Measurements from ENCODE around the gene LSMEM2. TPM values are rescaled to one million over a fixed set of nuclear protein-coding genes. Genes with fewer than 3 reads are reported as not detected.
"Not testable (repeated sequence)": the region's sequence is repeated elsewhere in the genome, so short reads cannot be mapped to it uniquely, and the experiment has no call there.

The LSMEM2 gene
- total and polyA plus RNA-seq, 2 donors: 0.39 to 0.79 TPM

DNA sequence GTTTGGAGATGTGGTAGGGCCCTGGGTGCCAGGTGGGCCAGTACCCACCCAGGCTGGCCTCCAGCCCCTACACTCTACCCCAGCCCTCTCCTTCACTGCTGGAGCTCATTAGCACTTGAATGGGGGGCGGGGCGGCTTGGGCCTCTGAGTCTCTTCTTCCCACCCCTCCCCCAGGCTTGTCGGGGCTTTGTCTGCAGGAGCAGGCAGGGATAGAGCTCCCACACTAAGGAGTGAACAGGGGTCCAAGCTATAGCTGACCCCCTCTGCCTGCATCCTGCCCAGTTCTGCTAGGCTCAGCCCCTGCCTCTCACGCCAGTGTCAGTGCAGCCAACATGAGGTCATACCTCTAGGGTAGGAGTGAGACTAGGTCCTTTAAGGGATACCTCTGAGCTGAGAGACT is 37.7 kb upstream of the LSMEM2 start:
- DNase-seq (ENCODE audit: extremely low spot score): no peak
- no peak overlapping the region for H3K4me3 ChIP-seq (ENCODE audit: low read depth, low read length)
- 63% methylated on average over 4 of the region's 4 CpGs for WGBS

GRCh38 chr3:50241713-50242380 is 37.0 kb upstream of the LSMEM2 start:
- Histone ChIP-seq H3K4me1 (ENCODE audit: insufficient read depth) (no peaks in the 10 kb centered on the region), H3K36me3 (ENCODE audit: insufficient read depth) (no peaks in the 10 kb centered on the region), H3K4me3 (ENCODE audit: low read depth, low read length) (no peak overlapping the region), H3K27ac (ENCODE audit: low read depth) (no peak overlapping the region)
- WGBS: 64% methylated on average over 7 of the region's 7 CpGs
- DNase-seq (ENCODE audit: extremely low spot score): no peak

More for the DNA sequence above, 37.7 kb upstream of the LSMEM2 start:
- Histone ChIP-seq H3K4me1 (ENCODE audit: insufficient read depth) (no peaks in the 10 kb centered on the region), H3K36me3 (ENCODE audit: insufficient read depth) (no peaks in the 10 kb centered on the region), H3K27ac (ENCODE audit: low read depth) (no peak overlapping the region)

- Histone ChIP-seq H3K4me1 (ENCODE audit: insufficient read depth) (no peaks in the 10 kb centered on the region), H3K4me3 (ENCODE audit: low read depth, low read length) (no peak overlapping the region), H3K27ac (ENCODE audit: low read depth) (no peak overlapping the region), H3K36me3 (ENCODE audit: insufficient read depth) (no peaks in the 10 kb centered on the region)
- DNase-seq (ENCODE audit: extremely low spot score): no peak
- 49% methylated on average over 3 of the region's 3 CpGs for WGBS
Observed at GRCh38 chr3:50242381-50242770, 36.5 kb upstream of the LSMEM2 start.

DNA sequence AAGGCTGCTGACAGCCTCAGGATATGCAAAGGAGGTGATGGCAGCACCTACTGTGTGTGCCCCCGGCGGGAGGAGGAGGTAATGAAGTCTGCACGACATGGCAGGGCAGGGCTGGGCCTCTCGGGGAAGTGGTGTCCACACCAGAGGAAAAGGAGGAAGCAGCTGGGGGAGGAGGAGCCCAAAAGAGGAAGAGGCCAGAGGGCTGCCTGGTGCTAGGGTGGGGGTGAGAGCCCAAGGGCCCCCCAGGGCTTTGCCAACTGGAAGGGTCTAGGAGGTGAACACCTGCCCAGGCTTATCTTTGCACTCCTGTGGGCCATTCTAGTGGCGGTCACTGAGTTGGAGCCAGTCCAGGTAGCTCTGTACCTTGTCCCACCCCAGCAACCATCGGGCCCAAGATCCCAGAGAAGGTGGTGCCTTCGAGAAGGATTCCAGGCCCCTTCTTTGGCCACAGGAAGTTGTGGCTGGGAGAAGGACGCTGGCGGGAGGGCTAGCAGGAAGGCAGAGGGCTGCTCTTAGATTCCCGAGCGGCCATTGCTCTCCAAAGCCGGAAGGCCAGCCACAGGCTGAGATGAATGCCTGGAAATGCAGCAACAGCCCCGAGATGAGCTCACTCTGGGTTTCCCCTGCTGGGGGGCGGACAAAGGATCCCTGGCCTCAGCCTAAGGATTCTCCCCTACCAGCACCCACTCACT is 35.9 kb upstream of the LSMEM2 start:
- Histone ChIP-seq H3K27ac (ENCODE audit: low read depth) (peak overlapping the region; percentile 31), H3K36me3 (ENCODE audit: insufficient read depth) (no peaks in the 10 kb centered on the region), H3K4me1 (ENCODE audit: insufficient read depth) (no peaks in the 10 kb centered on the region), H3K4me3 (ENCODE audit: low read depth, low read length) (no peak overlapping the region)
- no peak for DNase-seq (ENCODE audit: extremely low spot score)
- 37% methylated on average over 14 of the region's 14 CpGs for WGBS

- H3K36me3 ChIP-seq (ENCODE audit: insufficient read depth): no peaks in the 10 kb centered on the region
- 80% methylated on average over 4 of the region's 4 CpGs for WGBS
- no peak overlapping the region for H3K4me3 ChIP-seq (ENCODE audit: low read depth, low read length)
- H3K27ac ChIP-seq (ENCODE audit: low read depth): peak overlapping the region; percentile 31
- H3K4me1 ChIP-seq (ENCODE audit: insufficient read depth): no peaks in the 10 kb centered on the region
- no peak for DNase-seq (ENCODE audit: extremely low spot score)
Observed at GRCh38 chr3:50243543-50243895, 35.4 kb upstream of the LSMEM2 start.

GRCh38 chr3:50244813-50245212 is 34.1 kb upstream of the LSMEM2 start:
- not testable (repeated sequence) for H3K36me3 ChIP-seq (ENCODE audit: insufficient read depth); H3K4me1 ChIP-seq (ENCODE audit: insufficient read depth); H3K27ac ChIP-seq (ENCODE audit: low read depth); H3K4me3 ChIP-seq (ENCODE audit: low read depth, low read length); DNase-seq (ENCODE audit: extremely low spot score)
- 78% methylated on average over 6 of the region's 6 CpGs for WGBS

GRCh38 chr3:50245251-50245745 is 33.6 kb upstream of the LSMEM2 start:
- no peaks in the 10 kb centered on the region for H3K36me3 ChIP-seq (ENCODE audit: insufficient read depth)
- H3K4me1 ChIP-seq (ENCODE audit: insufficient read depth): no peaks in the 10 kb centered on the region
- peak overlapping the region; percentile 3 for H3K27ac ChIP-seq (ENCODE audit: low read depth)
- H3K4me3 ChIP-seq (ENCODE audit: low read depth, low read length): no peak overlapping the region
- WGBS: 62% methylated on average over 16 of the region's 16 CpGs
- no peak for DNase-seq (ENCODE audit: extremely low spot score)

GRCh38 chr3:50245831-50246516 is 32.9 kb upstream of the LSMEM2 start:
- Histone ChIP-seq H3K4me1 (ENCODE audit: insufficient read depth) (no peaks in the 10 kb centered on the region), H3K27ac (ENCODE audit: low read depth) (peak overlapping the region; percentile 70), H3K4me3 (ENCODE audit: low read depth, low read length) (peak overlapping the region; percentile 40), H3K36me3 (ENCODE audit: insufficient read depth) (no peaks in the 10 kb centered on the region)
- WGBS: 2% methylated on average over 25 of the region's 25 CpGs
- no peak for DNase-seq (ENCODE audit: extremely low spot score)

DNA sequence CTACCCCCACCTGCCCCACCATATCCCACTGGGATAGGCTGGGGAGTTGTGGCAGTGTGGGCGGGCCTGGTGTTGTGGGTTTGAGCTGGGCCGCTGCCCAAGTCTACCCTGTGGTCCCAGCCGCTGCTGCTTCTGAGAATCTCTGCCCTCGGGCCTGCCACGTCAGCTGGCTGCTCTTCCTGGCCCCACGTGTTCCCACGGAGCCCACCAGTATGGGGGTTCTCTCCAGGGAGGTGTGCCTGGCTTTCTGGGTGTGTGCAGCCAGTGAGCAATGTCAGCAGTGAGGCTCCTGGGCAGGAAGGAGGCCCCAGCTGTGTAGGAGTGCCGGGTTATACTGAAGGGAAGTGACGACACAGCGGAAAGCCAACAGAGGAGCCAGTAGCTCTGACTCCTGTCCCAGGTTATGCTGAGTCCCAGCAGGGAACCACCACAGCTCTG is 32.4 kb upstream of the LSMEM2 start:
- Histone ChIP-seq H3K36me3 (ENCODE audit: insufficient read depth) (no peaks in the 10 kb centered on the region), H3K27ac (ENCODE audit: low read depth) (peak overlapping the region; percentile 0), H3K4me1 (ENCODE audit: insufficient read depth) (no peaks in the 10 kb centered on the region), H3K4me3 (ENCODE audit: low read depth, low read length) (no peak overlapping the region)
- WGBS: 24% methylated on average over 10 of the region's 10 CpGs
- DNase-seq (ENCODE audit: extremely low spot score): no peak

- Histone ChIP-seq H3K27ac (ENCODE audit: low read depth) (no peak overlapping the region), H3K4me1 (ENCODE audit: insufficient read depth) (no peaks in the 10 kb centered on the region)
- no peak for DNase-seq (ENCODE audit: extremely low spot score)
Observed at GRCh38 chr3:50248387-50248786, 30.5 kb upstream of the LSMEM2 start.

GRCh38 chr3:50249457-50249856 is 29.4 kb upstream of the LSMEM2 start:
- H3K27ac ChIP-seq (ENCODE audit: low read depth): no peak overlapping the region
- 87% methylated on average over 5 of the region's 5 CpGs for WGBS
- DNase-seq (ENCODE audit: extremely low spot score): no peak
- H3K4me1 ChIP-seq (ENCODE audit: insufficient read depth): no peaks in the 10 kb centered on the region
- no peaks in the 10 kb centered on the region for H3K36me3 ChIP-seq (ENCODE audit: insufficient read depth)
- no peak overlapping the region for H3K4me3 ChIP-seq (ENCODE audit: low read depth, low read length)

More at GRCh38 chr3:50248387-50248786, 30.5 kb upstream of the LSMEM2 start:
- no peak overlapping the region for H3K4me3 ChIP-seq (ENCODE audit: low read depth, low read length)
- 26% methylated on average over 3 of the region's 3 CpGs for WGBS
- H3K36me3 ChIP-seq (ENCODE audit: insufficient read depth): no peaks in the 10 kb centered on the region

GRCh38 chr3:50250514-50250913 is 28.4 kb upstream of the LSMEM2 start:
- DNase-seq (ENCODE audit: extremely low spot score): no peak
- no peak overlapping the region for H3K4me3 ChIP-seq (ENCODE audit: low read depth, low read length)
- WGBS: 92% methylated on average over 4 of the region's 4 CpGs
- H3K27ac ChIP-seq (ENCODE audit: low read depth): no peak overlapping the region
- H3K36me3 ChIP-seq (ENCODE audit: insufficient read depth): no peaks in the 10 kb centered on the region
- no peaks in the 10 kb centered on the region for H3K4me1 ChIP-seq (ENCODE audit: insufficient read depth)

GRCh38 chr3:50251220-50251619 is 27.7 kb upstream of the LSMEM2 start:
- no peak overlapping the region for H3K27ac ChIP-seq (ENCODE audit: low read depth)
- H3K4me3 ChIP-seq (ENCODE audit: low read depth, low read length): no peak overlapping the region
- DNase-seq (ENCODE audit: extremely low spot score): no peak
- H3K36me3 ChIP-seq (ENCODE audit: insufficient read depth): no peaks in the 10 kb centered on the region
- 73% methylated on average over 8 of the region's 8 CpGs for WGBS
- no peaks in the 10 kb centered on the region for H3K4me1 ChIP-seq (ENCODE audit: insufficient read depth)

Measured in urinary bladder (tissue), 4 donors.